HG02798 (cell line): ENCODE data around the gene PROM1.

ENCODE experiments used
- ATAC-seq: cut with Tn5 transposase; IDR thresholded peaks from one replicate; pipeline ENCODE4 v1.9.1; 2021; ENCODE audit warnings: mild to moderate bottlenecking; ENCODE audit not compliant: unreplicated experiment, poor library complexity

The PROM1 gene

GRCh38 chr4:16070203-16070602 lies 13.6 kb downstream of the PROM1 start:
- no peak for ATAC-seq

- no peak for ATAC-seq
These were observed 16.3 kb downstream of the PROM1 start for GRCh38 chr4:16067515-16067914.

DNA sequence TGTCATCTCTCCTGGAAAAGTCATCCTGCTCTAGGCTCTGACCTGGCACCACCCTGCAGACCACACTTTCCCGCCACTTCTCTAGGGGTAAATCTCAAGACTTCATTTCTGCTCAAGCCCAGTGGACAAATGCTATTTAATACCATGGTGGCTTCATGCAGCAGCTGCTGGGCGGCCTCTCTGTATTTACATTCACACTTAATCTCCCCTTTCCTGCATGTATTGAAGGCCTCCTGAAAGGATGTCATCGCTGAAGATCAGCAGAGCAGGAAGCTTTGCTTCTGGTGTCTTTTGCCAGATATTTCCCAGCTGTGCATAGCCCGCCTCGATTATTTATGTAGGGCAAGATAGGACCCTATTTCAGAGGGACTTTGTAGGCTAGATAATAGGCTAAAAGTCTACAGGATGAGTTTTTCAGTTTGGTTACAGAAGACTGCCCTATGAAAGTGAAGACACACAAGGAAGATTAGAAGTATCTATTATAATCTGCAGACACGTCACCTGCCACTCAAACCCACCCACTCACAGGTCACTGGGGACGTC lies 17.2 kb downstream of the PROM1 start:
- no peak for ATAC-seq

GRCh38 chr4:16065066-16065465 lies 18.8 kb downstream of the PROM1 start:
- ATAC-seq = no peak

- no peak for ATAC-seq
These were observed 21.2 kb downstream of the PROM1 start for GRCh38 chr4:16062601-16063000.

DNA sequence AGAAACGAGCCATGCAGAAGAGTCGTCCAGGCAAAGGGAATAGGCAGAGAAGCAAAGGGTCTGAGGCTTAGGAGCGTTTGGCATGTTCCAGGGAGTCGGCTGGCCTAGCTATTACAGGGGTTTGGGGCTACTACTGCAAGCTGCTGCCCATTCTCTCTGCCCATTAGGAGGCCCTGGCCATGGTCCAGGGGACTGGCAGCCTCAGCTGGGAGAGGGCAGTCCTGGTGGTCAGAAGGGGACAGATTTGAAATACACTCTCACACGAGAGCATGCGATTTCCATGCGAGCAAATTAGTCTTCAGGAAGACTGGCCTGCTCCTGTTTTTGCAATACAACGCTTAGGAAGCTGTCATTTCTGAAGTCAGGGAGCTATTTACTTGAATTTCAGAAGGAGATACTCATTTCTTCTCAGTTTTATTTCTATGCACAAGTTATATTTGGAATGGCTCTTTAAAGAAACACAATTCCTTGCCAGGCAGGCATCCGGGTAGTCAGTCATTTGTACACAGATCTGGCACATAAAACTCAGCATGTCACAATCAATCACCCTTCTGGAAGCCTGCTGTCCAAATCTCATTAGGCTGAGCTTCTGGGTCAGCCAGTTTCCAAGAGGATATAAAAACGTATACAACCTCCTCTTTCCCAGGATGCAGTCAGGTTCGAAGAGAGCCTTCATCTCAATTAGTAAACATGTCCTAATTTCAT lies 27.0 kb downstream of the PROM1 start:
- ATAC-seq = no peak

- ATAC-seq = no peak
These were observed 27.9 kb downstream of the PROM1 start for GRCh38 chr4:16055873-16056272.

GRCh38 chr4:16055471-16055870 lies 28.4 kb downstream of the PROM1 start:
- no peak for ATAC-seq

- no peak for ATAC-seq
These were observed 30.9 kb downstream of the PROM1 start for GRCh38 chr4:16052939-16053338.

- ATAC-seq = no peak
These were observed 31.8 kb downstream of the PROM1 start for GRCh38 chr4:16051980-16052379.

- no peak for ATAC-seq
These were observed 32.7 kb downstream of the PROM1 start for GRCh38 chr4:16051132-16051531.

- ATAC-seq = no peak
These were observed 33.2 kb downstream of the PROM1 start for GRCh38 chr4:16050669-16051068.

- no peak for ATAC-seq
These were observed 35.0 kb downstream of the PROM1 start for GRCh38 chr4:16048619-16049419.

- ATAC-seq = no peak
These were observed 38.1 kb downstream of the PROM1 start for GRCh38 chr4:16045687-16046086.

GRCh38 chr4:16043642-16044498 lies 40.0 kb downstream of the PROM1 start:
- no peak for ATAC-seq

DNA sequence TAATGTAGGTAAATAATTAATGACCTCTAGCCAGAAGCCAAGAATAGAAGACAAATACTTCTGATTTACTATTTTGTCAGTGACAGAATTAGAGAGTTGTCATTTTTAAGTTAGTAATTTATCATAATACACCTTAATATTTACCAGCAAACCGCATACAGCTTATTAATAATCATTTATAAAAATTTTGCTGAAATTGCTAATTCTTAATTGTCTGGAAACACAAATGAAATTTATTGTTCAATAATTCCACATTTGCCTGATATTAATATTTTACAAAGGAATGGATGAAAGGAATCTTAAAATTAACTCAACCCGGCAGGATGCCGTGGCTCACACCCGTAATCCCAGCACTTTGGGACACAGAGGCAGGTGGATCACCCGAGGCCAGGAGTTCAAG lies 44.7 kb downstream of the PROM1 start:
- no peak for ATAC-seq

DNA sequence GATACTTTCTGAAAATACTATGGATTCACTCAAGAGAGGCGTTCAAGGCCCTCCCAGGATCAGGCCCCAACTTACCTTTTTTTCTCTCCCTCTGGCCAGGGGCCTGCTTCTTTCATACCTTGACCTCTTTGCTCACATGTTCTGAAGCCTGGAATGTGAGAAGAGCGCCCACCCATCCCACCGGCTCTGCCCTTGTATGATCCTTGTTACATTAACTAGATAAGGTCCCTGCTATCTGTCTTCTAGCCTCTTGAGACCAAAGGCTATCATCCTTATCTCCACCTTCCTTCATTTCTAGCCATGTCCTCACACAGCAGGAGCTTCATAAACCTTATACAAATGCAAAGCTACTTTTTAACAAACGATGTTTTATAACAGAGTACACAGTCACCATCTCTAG lies 45.9 kb downstream of the PROM1 start:
- no peak for ATAC-seq

GRCh38 chr4:16035843-16036242 lies 48.0 kb downstream of the PROM1 start:
- ATAC-seq = no peak

- no peak for ATAC-seq
These were observed 49.6 kb downstream of the PROM1 start for GRCh38 chr4:16034010-16034748.

- no peak for ATAC-seq
These were observed 51.4 kb downstream of the PROM1 start for GRCh38 chr4:16032396-16032770.
